Gastroesophageal sphincter (tissue), 4 donors: ENCODE data around the gene VEZF1. TPM values are rescaled to one million over a fixed set of nuclear protein-coding genes. Genes with fewer than 3 reads are reported as not detected.
A peak's percentile ranks its signal among the peaks of the same experiment; 100 is the strongest.
"Not testable (repeated sequence)": the region's sequence is repeated elsewhere in the genome, so short reads cannot be mapped to it uniquely, and the experiment has no call there.

ENCODE experiments used
- ATAC-seq: fragments of 150-250 bp; one replicate; pipeline ENCODE4 v1.9.1; 2016; ENCODE audit warnings: mild to moderate bottlenecking, moderate library complexity
- H3K27ac ChIP-seq, 4 donors: fragments of 200-600 bp; sonication (generic) in 3 of 4; 1 replicate in 3 of 4; 2 replicates in 1 of 4; pipeline ENCODE4 v1.5.1; 2016 to 2019
- H3K27me3 ChIP-seq: fragments of 200-600 bp; sonication (generic); one replicate; pipeline ENCODE4 v1.5.1; 2019
- H3K36me3 ChIP-seq, 2 donors: fragments of 200-600 bp; sonication (generic); one replicate each; pipeline ENCODE4 v1.5.1; 2019; ENCODE audit warnings: control low read depth in 1 of 2
- H3K4me1 ChIP-seq, 3 donors: fragments of 200-600 bp; sonication (generic); 1 replicate in 2 of 3; 2 replicates in 1 of 3; pipeline ENCODE4 v1.5.1; 2016 to 2019; ENCODE audit warnings: control low read depth in 2 of 3
- H3K4me3 ChIP-seq, 2 donors: fragments of 200-600 bp; sonication (generic); one replicate each; pipeline ENCODE4 v1.5.1; 2019; ENCODE audit warnings: mild to moderate bottlenecking in 1 of 2, moderate library complexity in 1 of 2
- H3K9me3 ChIP-seq, 3 donors: fragments of 200-600 bp; sonication (generic); one replicate each; pipeline ENCODE4 v1.5.1; 2017 to 2019; ENCODE audit warnings: control low read depth in 2 of 3
- CTCF ChIP-seq, 4 experiments: fragments of 200-600 bp in 2 of 4; fragments of 450-650 bp in 2 of 4; sonication (generic) in 1 of 4; IDR thresholded peaks; one replicate each; pipeline ENCODE4 v1.5.1; 2017 to 2019; ENCODE audit warnings: antibody characterized with exemption in 4 of 4, mild to moderate bottlenecking in 2 of 4, moderate library complexity in 2 of 4
- EP300 ChIP-seq: sonication (generic); formaldehyde crosslinking; IDR thresholded peaks from one replicate; pipeline ENCODE4 v1.6.1; 2017; ENCODE audit warnings: antibody characterized with exemption, mild to moderate bottlenecking
- POLR2A ChIP-seq, 2 donors: fragments of 450-650 bp; IDR thresholded peaks; one replicate each; pipeline ENCODE4 v1.6.1; 2017; ENCODE audit warnings: antibody characterized with exemption in 2 of 2, mild to moderate bottlenecking in 2 of 2, moderate library complexity in 1 of 2
- POLR2AphosphoS5 ChIP-seq: sonication (generic); formaldehyde crosslinking; IDR thresholded peaks from one replicate; pipeline ENCODE4 v1.6.1; 2017; ENCODE audit warnings: antibody characterized with exemption
- WGBS, 2 donors: methylation state at CpG; one replicate each; pipeline ENCODE4 v1.1.5; 2018; ENCODE audit warnings: low coverage in 1 of 2; 5-methylcytosine and 5-hydroxymethylcytosine counted together
- total RNA-seq, 4 donors: library from RNA; depleted of rRNA; stranded (reverse); fragments of >200 nt; gene quantifications; one replicate each; pipeline ENCODE4 v1.1.0, GENCODE V29; 2016

Gene VEZF1
- total RNA-seq, 4 donors from 2014 or later, result 115 to 148 (median 132) TPM

GRCh38 chr17:57959929-57960328 is 28.1 kb downstream of the VEZF1 start:
- Histone ChIP-seq H3K36me3 (no peaks in the 10 kb centered on the region), H3K27me3 (no peaks in the 10 kb centered on the region), H3K4me1 (peaks cover 0 to 16% (median 0%) of the 10 kb centered on the region in 3 donors), H3K4me3 (no peak overlapping the region), H3K27ac (no peak overlapping the region), H3K9me3 (no peaks in the 10 kb centered on the region)
- 90% methylated on average over 3 of the region's 6 CpGs; no CpG with 5 or more reads in 1 of the 2 donors for WGBS, 2 donors
- TF ChIP-seq POLR2AphosphoS5, result no peak
- TF ChIP-seq POLR2A (IDR thresholded peaks at IDR 0.05), result no peak
- no peak for TF ChIP-seq EP300
- TF ChIP-seq CTCF (IDR thresholded peaks at IDR 0.05), result no peak
- ATAC-seq, result no peak

- WGBS, 2 donors, result 94% methylated on average over 9 of the region's 15 CpGs; no CpG with 5 or more reads in 1 of the 2 donors
- H3K27ac ChIP-seq, H3K4me3 ChIP-seq, H3K9me3 ChIP-seq, H3K27me3 ChIP-seq, ATAC-seq, H3K36me3 ChIP-seq: not testable (repeated sequence)
- H3K4me1 ChIP-seq, result peaks cover 3 to 27% (median 7%) of the 10 kb centered on the region in 3 donors
These were observed 29.7 kb downstream of the VEZF1 start for GRCh38 chr17:57958391-57958790.

- Histone ChIP-seq H3K27me3 (no peaks in the 10 kb centered on the region), H3K27ac (peak overlapping the region in 2 of 4 donors; percentile 100), H3K9me3 (no peaks in the 10 kb centered on the region), H3K36me3 (no peaks in the 10 kb centered on the region), H3K4me1 (peaks cover 3 to 32% (median 12%) of the 10 kb centered on the region in 3 donors), H3K4me3 (no peak overlapping the region)
- no peak for TF ChIP-seq CTCF (IDR thresholded peaks at IDR 0.05)
- TF ChIP-seq POLR2AphosphoS5, result no peak
- TF ChIP-seq POLR2A (IDR thresholded peaks at IDR 0.05), result no peak
- no peak for TF ChIP-seq EP300
- 80% methylated on average over 3 of the region's 3 CpGs; no CpG with 5 or more reads in 1 of the 2 donors for WGBS, 2 donors
- ATAC-seq, result no peak
These were observed 30.2 kb downstream of the VEZF1 start for GRCh38 chr17:57957886-57958285.

- Histone ChIP-seq H3K27me3 (no peaks in the 10 kb centered on the region), H3K27ac (peak overlapping the region in 2 of 4 donors; percentile 100), H3K4me1 (peaks cover 3 to 38% (median 18%) of the 10 kb centered on the region in 3 donors), H3K36me3 (no peaks in the 10 kb centered on the region), H3K4me3 (no peak overlapping the region), H3K9me3 (no peaks in the 10 kb centered on the region)
- no peak for ATAC-seq
- WGBS, 2 donors, result 78 to 95% methylated on average over 3 to 7 of the region's 8 CpGs
- TF ChIP-seq POLR2AphosphoS5 (no peak), CTCF (IDR thresholded peaks at IDR 0.05) (no peak), EP300 (no peak), POLR2A (IDR thresholded peaks at IDR 0.05) (no peak)
These were observed 30.8 kb downstream of the VEZF1 start for GRCh38 chr17:57957120-57957850.

- Histone ChIP-seq H3K36me3 (no peaks in the 10 kb centered on the region), H3K27me3 (no peaks in the 10 kb centered on the region), H3K4me3 (no peak overlapping the region), H3K4me1 (peaks cover 3 to 45% (median 22%) of the 10 kb centered on the region in 3 donors), H3K9me3 (no peaks in the 10 kb centered on the region), H3K27ac (peak overlapping the region; percentile 87 to 100 (median 100))
- no peak for ATAC-seq
- TF ChIP-seq POLR2A (IDR thresholded peaks at IDR 0.05) (no peak), POLR2AphosphoS5 (no peak), EP300 (no peak), CTCF (IDR thresholded peaks at IDR 0.05) (no peak)
- 50 to 63% methylated on average over 3 to 7 of the region's 13 CpGs for WGBS, 2 donors
These were observed 31.5 kb downstream of the VEZF1 start for GRCh38 chr17:57956291-57957119.
